ENCODE measurements around the gene MYL7. TPM values are rescaled to one million over a fixed set of nuclear protein-coding genes. Genes with fewer than 3 reads are reported as not detected.

MYL7 gene
- total and polyA plus RNA-seq, 2 experiments from 2014 or later: 4.8 TPM; not detected in 1

GRCh38 chr7:44101966-44102845 is 38.9 kb downstream of the MYL7 start:
- Histone ChIP-seq H4K20me1 (replicated peaks; ENCODE audit: insufficient read depth) (no peaks in the 10 kb centered on the region), H3K27me3 (ENCODE audit: insufficient read depth) (peaks cover 9% of the 10 kb centered on the region; the same call in 1 of the 2 replicates), H3K4me3 (no peak overlapping the region), H3F3A (replicated peaks; ENCODE audit: low read depth) (no peaks in the 10 kb centered on the region), H3K27ac (ENCODE audit: low read depth) (no peak overlapping the region), H3K4me2 (no peak overlapping the region), H3K36me3 (ENCODE audit: insufficient read depth) (no peaks in the 10 kb centered on the region), H3K79me2 (replicated peaks; ENCODE audit: insufficient read depth) (no peaks in the 10 kb centered on the region; the same call in 1 of the 2 replicates), H2AFZ (no peak overlapping the region), H3K9me2 (ENCODE audit: insufficient read depth) (no peaks in the 10 kb centered on the region), H3K4me1 (ENCODE audit: insufficient read depth) (peaks cover 8% of the 10 kb centered on the region; the same call in 1 of the 2 replicates)
- Mint-ChIP-seq H3K9me3 (no peaks in the 10 kb centered on the region), H3K27me3 (ENCODE audit: insufficient read depth, low read depth, poor library complexity) (peaks cover 16% of the 10 kb centered on the region), H3K27ac (no peak overlapping the region), H3K4me1 (peaks cover 20% of the 10 kb centered on the region), H3K4me3 (peak overlapping the region; percentile 8; the same call in 1 of the 3 replicates), H3K36me3 (ENCODE audit: low read depth) (peaks cover 3% of the 10 kb centered on the region; the same call in 1 of the 3 replicates)
- TF ChIP-seq ZNF114 (CRISPR knock-in tag; IDR thresholded peaks at IDR 0.05) (no peak), ZNF462 (CRISPR knock-in tag; IDR thresholded peaks at IDR 0.05) (no peak), EZH2 (IDR thresholded peaks at IDR 0.05; ENCODE audit: low read depth, unreplicated experiment) (no peak), EZH2phosphoT487 (IDR thresholded peaks at IDR 0.05; ENCODE audit: unreplicated experiment) (no peak), STAT1 (IDR thresholded peaks at IDR 0.05; ENCODE audit: unreplicated experiment) (no peak), NANOG (IDR thresholded peaks at IDR 0.05; ENCODE audit: borderline replicate concordance) (no peak), JUNB (IDR thresholded peaks at IDR 0.05; ENCODE audit: unreplicated experiment) (no peak), CREB1 (CRISPR knock-in tag; IDR thresholded peaks at IDR 0.05; ENCODE audit: low read depth) (no peak), ETS1 (IDR thresholded peaks at IDR 0.05) (no peak), POLR2AphosphoS5 (IDR thresholded peaks at IDR 0.05; ENCODE audit: low read depth) (no peak), REST (IDR thresholded peaks at IDR 0.05; ENCODE audit: unreplicated experiment) (no peak)
- no peak for ATAC-seq
- DNase-seq (ENCODE audit: low spot score): no peak
